ENCODE measurements around the gene PIGV.

Gene PIGV

DNA sequence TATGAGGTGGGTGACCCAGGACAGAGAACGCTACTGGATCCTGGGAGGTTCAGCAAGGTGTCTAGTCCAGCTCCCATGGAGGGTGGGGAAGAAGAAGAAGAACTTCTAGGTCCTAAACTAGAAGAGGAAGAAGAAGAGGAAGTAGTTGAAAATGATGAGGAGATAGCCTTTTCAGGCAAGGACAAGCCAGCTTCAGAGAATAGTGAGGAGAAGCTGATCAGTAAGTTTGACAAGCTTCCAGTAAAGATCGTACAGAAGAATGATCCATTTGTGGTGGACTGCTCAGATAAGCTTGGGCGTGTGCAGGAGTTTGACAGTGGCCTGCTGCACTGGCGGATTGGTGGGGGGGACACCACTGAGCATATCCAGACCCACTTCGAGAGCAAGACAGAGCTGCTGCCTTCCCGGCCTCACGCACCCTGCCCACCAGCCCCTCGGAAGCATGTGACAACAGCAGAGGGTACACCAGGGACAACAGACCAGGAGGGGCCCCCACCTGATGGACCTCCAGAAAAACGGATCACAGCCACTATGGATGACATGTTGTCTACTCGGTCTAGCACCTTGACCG lies 8.6 kb upstream of the PIGV start:
- TF ChIP-seq CTCF (IDR thresholded peaks at IDR 0.05; ENCODE audit: extremely low read depth, insufficient read depth, missing control alignments): no peak
- DNase-seq (ENCODE audit: low spot score): no peak
- in situ Hi-C loops (cut with MboI; ENCODE audit: low pct_unique_long_range_greater_than_20kb, low sequenced_read_pairs, unreplicated experiment): no loop called here

DNA sequence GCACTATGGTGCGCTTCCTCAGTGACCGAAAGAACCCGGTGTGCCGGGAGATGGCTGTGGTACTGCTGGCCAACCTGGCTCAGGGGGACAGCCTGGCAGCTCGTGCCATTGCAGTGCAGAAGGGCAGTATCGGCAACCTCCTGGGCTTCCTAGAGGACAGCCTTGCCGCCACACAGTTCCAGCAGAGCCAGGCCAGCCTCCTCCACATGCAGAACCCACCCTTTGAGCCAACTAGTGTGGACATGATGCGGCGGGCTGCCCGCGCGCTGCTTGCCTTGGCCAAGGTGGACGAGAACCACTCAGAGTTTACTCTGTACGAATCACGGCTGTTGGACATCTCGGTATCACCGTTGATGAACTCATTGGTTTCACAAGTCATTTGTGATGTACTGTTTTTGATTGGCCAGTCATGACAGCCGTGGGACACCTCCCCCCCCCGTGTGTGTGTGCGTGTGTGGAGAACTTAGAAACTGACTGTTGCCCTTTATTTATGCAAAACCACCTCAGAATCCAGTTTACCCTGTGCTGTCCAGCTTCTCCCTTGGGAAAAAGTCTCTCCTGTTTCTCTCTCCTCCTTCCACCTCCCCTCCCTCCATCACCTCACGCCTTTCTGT lies 7.3 kb upstream of the PIGV start:
- in situ Hi-C loops (cut with MboI; ENCODE audit: low pct_unique_long_range_greater_than_20kb, low sequenced_read_pairs, unreplicated experiment): no loop called here
- no peak for TF ChIP-seq CTCF (IDR thresholded peaks at IDR 0.05; ENCODE audit: extremely low read depth, insufficient read depth, missing control alignments)
- no peak for DNase-seq (ENCODE audit: low spot score)

DNA sequence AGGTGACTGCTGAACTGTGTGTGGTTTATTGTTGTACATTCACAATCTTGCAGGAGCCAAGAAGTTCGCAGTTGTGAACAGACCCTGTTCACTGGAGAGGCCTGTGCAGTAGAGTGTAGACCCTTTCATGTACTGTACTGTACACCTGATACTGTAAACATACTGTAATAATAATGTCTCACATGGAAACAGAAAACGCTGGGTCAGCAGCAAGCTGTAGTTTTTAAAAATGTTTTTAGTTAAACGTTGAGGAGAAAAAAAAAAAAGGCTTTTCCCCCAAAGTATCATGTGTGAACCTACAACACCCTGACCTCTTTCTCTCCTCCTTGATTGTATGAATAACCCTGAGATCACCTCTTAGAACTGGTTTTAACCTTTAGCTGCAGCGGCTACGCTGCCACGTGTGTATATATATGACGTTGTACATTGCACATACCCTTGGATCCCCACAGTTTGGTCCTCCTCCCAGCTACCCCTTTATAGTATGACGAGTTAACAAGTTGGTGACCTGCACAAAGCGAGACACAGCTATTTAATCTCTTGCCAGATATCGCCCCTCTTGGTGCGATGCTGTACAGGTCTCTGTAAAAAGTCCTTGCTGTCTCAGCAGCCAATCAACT lies 6.4 kb upstream of the PIGV start:
- DNase-seq (ENCODE audit: low spot score): no peak
- TF ChIP-seq CTCF (IDR thresholded peaks at IDR 0.05; ENCODE audit: extremely low read depth, insufficient read depth, missing control alignments): no peak
- in situ Hi-C loops (cut with MboI; ENCODE audit: low pct_unique_long_range_greater_than_20kb, low sequenced_read_pairs, unreplicated experiment): no loop called here

DNA sequence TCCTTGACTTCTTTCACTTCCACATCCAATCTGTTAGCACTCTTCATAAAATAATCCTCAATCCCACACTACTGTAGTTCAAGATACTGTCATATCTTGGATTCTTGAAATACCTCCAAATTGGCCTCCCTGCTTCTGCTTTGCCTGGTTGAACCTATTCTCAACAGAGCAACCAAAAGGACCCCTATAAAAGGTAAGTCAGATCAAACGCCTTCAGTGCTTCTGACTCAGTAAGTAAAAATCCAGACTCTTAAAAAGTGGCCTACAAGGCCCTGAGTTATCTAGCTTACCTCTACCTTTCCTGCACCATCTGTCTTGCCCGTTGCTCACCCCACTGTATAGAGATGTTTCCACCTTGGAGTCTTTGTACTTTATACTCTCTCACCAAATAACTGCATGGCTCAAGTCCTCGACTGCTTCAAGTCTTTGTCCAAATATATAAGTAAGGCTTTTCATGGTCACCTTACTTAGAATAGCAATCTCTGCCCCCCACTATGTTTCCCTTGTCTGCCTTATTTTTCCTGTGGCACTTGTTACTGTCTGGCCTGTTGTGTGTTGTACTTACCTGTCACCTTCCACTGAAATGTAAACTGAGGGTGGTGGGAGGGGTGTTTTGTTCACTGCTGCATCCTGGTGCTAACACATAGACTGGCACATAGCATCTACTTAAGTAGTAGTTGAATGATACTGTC lies 5.1 kb upstream of the PIGV start:
- in situ Hi-C loops (cut with MboI; ENCODE audit: low pct_unique_long_range_greater_than_20kb, low sequenced_read_pairs, unreplicated experiment): no loop called here
- no peak for TF ChIP-seq CTCF (IDR thresholded peaks at IDR 0.05; ENCODE audit: extremely low read depth, insufficient read depth, missing control alignments)
- DNase-seq (ENCODE audit: low spot score): no peak

DNA sequence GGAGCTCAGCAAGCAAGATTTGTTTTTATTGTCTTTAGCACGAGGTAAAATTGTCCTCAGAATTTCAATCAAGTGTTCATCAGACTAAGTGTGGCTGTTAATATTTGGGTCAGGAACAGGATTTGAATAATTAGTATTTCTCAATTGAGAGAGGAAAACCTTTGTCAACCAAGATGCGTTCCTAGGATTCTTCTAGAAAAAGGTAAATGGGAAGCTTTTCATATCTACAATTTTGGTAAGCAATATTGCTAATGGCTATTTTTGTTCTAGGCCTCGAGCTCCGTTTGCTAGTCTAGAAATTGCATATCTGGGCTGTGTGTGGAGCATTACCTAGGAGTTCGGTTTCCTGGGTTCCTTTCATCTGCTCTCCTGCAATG lies 4.1 kb upstream of the PIGV start:
- in situ Hi-C loops (cut with MboI; ENCODE audit: low pct_unique_long_range_greater_than_20kb, low sequenced_read_pairs, unreplicated experiment): no loop called here
- TF ChIP-seq CTCF (IDR thresholded peaks at IDR 0.05; ENCODE audit: extremely low read depth, insufficient read depth, missing control alignments): no peak
- DNase-seq (ENCODE audit: low spot score): no peak

- no peak for TF ChIP-seq CTCF (IDR thresholded peaks at IDR 0.05; ENCODE audit: extremely low read depth, insufficient read depth, missing control alignments)
- in situ Hi-C loops (cut with MboI; ENCODE audit: low pct_unique_long_range_greater_than_20kb, low sequenced_read_pairs, unreplicated experiment): no loop called here
- no peak for DNase-seq (ENCODE audit: low spot score)
Measured at GRCh38 chr1:26784023-26784871, 3.5 kb upstream of the PIGV start.

Data from GM13977 (cell line).